GM19455 (cell line): ENCODE data around the gene QDPR.

ENCODE experiments used
- ATAC-seq: cut with Tn5 transposase; IDR thresholded peaks from one replicate; pipeline ENCODE4 v1.9.1; 2021; ENCODE audit not compliant: unreplicated experiment

Gene QDPR

DNA sequence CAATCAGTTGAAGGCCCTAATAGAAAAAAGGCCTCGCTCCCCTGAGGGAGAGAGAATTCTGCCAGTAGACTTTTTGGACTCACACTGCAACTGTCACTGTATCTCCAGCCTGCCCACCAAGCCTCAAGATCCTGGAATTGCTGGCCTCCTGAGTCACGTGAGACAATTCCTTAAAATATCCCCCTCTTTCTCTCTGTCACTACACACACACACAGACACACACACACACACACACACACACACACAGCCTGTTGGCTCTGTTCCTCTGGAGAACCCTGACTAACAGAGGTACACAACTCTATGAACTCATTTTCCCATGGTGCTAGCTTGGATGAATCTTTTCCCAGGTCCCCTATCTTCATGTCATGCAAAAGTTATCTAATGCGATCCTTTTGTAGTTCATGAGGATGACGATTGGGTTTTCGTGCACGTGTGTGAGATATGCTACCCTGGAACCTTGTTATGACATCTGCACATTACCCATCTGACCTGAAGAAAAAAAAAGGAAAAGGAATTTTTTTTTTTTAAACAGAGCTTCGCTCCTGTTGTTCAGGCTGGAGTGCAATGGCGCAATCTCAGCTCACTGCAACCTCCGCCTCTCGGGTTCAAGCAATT is 16.8 kb upstream of the QDPR start:
- ATAC-seq = no peak

GRCh38 chr4:17526695-17527477 is 15.0 kb upstream of the QDPR start:
- ATAC-seq = no peak

DNA sequence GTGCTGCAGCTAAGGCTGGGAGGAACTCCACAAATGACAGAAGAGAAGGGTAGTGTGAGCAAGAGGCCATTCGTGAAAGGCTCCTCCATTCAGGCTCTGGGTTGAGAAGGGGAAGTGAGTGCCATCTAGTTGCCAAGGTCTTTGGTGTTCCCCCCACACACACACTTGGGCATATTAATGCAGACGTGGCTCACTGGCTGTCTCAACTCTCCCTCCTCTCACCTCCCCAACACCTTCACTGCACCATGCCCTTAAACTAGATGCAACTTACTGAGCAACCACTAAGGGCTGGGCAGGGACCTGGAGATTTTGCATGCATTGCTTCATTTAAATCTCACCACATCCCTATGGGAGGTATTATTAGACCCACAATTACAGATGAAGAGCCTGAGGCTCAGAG is 11.8 kb upstream of the QDPR start:
- no peak for ATAC-seq

DNA sequence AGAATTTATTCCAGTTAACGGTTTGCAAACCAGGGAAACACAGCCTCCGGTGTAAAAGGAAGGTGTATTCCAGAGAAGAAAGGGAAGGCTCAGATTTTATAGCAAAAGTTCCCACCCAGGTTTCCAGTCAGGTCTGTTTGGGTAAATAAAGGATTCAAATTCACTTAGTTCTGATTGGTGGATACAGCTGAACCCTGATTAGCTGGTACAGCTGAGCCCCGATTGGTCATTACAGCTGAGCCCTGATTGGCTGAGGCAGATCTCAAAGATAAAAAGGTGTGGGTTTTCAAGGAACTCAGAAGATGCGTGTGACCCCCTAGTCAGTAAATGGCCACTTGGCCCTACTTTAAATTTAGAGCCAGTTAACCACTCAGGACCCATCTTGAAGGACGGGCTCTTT is 9.7 kb upstream of the QDPR start:
- ATAC-seq = no peak

- ATAC-seq = no peak
Measured at GRCh38 chr4:17517664-17518063, 5.8 kb upstream of the QDPR start.

- no peak for ATAC-seq
Measured at GRCh38 chr4:17516980-17517379, 5.1 kb upstream of the QDPR start.

DNA sequence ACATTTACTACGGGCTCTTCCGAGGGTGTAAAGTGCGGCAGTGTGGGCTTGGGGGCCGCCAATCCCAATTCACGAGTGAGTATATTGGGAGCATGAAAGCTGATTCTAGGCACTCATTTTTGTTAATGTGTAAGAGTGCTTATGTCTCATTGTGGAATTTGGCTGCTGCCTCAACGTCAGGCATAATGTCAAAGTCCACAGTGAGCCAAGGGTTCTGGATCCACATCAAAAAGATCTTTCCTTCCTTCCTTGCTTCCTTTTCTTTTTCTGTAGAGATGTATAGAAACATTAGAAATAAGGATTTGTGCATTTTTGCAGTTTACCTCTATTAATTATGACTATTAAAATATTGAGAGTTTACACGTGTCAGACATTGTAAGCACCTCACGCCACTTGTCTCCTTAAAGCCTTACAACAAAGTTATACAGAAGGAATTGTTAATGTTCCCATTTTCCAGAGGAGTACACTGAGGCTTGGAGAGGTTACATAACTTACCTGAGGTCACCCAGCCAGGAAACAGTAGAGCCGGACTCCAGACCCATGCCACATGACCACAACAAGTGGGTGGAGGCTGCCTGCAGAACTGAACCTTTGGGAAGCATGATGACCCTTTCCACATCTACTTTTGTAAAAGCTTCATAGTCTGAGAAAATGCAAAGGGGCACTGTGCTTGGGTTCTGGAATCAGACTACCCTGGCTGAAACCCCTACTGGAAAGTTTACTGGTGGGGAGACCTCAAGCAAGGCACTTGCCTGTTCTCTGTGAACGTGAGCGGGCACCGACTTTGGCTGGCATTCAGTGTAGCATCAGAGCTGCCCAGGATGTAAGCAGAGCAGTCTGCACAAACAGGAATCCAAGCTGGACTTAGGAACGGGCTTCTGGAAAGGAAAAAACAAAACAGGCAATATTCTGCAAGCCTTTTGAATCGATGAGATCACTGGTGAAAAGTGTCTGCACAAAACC is 3.8 kb upstream of the QDPR start:
- ATAC-seq = no peak

GRCh38 chr4:17514865-17515264 is 3.0 kb upstream of the QDPR start, which contains the start of gene CLRN2:
TSS of gene CLRN2 (plus strand) at chr4:17515165. CDS start at chr4:17515267, 102 bp downstream.
- ATAC-seq = no peak

GRCh38 chr4:17512973-17513665 is 1.2 kb upstream of the QDPR start:
- ATAC-seq = no peak

DNA sequence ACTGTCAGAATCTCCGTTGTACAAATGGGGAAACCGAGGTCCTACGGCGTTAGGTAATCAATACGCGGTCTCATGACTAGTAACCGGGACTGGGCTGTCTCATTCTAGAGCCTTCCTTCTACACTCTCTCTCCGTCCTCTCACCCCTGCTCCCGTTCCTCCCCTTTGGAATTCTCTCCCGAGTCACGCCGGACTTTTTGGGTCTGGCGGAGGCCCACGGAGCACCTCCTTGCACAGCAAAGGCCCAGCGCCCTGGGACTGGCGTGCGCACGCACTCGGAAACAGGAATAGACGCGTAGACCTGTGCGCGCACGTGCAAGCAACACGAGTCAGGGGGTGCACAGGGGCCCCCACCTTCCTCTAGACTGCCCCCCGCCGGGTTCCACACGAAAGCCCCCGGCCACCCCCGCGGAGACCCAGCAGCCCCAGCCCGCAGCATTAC is 361 bp downstream of the QDPR start:
- peak; percentile 66 for ATAC-seq

GRCh38 chr4:17511051-17511450 is 839 bp downstream of the QDPR start:
- no peak for ATAC-seq

GRCh38 chr4:17510582-17510981 is 1.3 kb downstream of the QDPR start:
- ATAC-seq = no peak

DNA sequence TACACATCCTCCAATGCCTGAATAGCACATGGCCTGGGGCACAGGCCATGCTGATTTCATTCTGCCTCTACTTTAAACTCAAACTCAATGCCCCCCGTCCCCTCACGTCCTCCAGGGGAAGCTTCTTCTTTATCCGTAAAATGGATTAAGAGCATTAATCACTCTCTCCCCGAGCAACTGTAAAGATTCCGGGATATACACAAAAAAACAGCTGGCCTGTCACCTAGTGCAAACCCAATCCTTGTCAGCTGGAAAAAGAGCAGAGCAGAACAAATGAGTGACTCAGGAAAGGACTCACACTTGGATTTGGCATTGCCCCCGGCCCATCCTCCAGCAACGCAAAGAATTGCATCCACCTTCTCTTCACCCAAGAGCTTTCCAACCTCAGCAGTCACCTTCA is 7.8 kb downstream of the QDPR start:
- no peak for ATAC-seq

DNA sequence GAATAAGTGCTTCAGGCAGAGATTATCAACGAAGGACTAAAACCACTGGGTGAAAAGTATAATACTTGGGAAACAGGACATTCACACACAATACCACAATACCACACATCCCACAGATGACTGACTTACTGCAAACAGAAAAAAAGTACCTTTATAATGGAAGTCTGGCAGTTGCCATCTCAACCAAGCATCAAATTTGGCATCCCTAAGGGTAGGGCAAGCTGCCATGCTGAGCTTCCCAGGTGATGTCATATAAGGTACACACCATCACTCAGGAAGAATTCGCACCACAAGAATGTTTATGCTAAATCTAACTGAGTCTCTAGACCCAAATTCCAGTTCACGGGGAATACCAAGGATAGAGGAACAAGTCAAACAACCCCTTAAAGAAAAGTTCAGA is 9.1 kb downstream of the QDPR start:
- ATAC-seq = no peak

GRCh38 chr4:17500574-17500973 is 11.3 kb downstream of the QDPR start:
- no peak for ATAC-seq

GRCh38 chr4:17497890-17498523 is 13.9 kb downstream of the QDPR start:
- ATAC-seq = no peak

GRCh38 chr4:17494258-17495190 is 17.4 kb downstream of the QDPR start:
- no peak for ATAC-seq

DNA sequence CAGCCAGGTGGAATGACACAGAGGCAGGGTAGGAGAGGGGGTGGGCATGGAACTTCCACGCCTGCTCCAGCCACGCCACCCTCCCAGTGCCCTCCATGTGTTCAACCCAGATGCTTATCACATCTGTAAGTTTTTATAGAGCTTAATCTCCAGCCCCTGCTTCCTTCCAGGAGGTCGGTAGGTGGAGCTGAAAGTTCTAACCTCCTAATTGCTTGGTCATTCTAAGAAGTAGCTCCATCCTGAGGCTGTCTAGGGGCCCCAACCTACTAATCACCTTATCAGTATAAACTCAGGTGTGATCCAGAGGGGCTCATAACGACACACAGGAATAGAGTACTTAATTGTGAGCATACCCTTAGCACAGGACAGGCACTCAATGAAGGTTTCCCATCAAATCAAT is 18.3 kb downstream of the QDPR start:
- ATAC-seq = no peak

- no peak for ATAC-seq
Measured at GRCh38 chr4:17492876-17493275, 19.0 kb downstream of the QDPR start.
